Peyer's patch (tissue), 4 donors: ENCODE measurements around the gene ANKRD55.

Source experiments
- CTCF ChIP-seq, 6 experiments: fragments of 450-650 bp in 4 of 6; fragments of 200-600 bp in 2 of 6; sonication (generic) in 1 of 6; IDR thresholded peaks; one replicate each; pipeline ENCODE4 v1.5.1; 2017 to 2019; ENCODE audit warnings: antibody characterized with exemption in 6 of 6, mild to moderate bottlenecking in 3 of 6, moderate library complexity in 1 of 6
- POLR2A ChIP-seq, 2 donors: fragments of 450-650 bp; IDR thresholded peaks; one replicate each; pipeline ENCODE4 v1.5.1; 2017; ENCODE audit warnings: antibody characterized with exemption in 2 of 2, mild to moderate bottlenecking in 2 of 2, moderate library complexity in 2 of 2

GRCh38 chr5:56246769-56247168 is 13.6 kb upstream of the ANKRD55 start:
- TF ChIP-seq CTCF (IDR thresholded peaks at IDR 0.05) = no peak
- no peak for TF ChIP-seq POLR2A (IDR thresholded peaks at IDR 0.05)
